ENCODE measurements around the gene SERP1. TPM values are rescaled to one million over a fixed set of nuclear protein-coding genes. Genes with fewer than 3 reads are reported as not detected.
A peak's percentile ranks its signal among the peaks of the same experiment; 100 is the strongest.

The SERP1 gene
- polyA plus RNA-seq, 1 donor = 145 TPM

GRCh38 chr3:150567328-150567727 lies 21.0 kb upstream of the SERP1 start:
- Histone ChIP-seq H3K36me3 (ENCODE audit: control insufficient read depth, insufficient read depth, low read length) (peaks cover 28% of the 10 kb centered on the region), H3K27ac (ENCODE audit: low read length) (no peak overlapping the region)

GRCh38 chr3:150564243-150564642 lies 17.9 kb upstream of the SERP1 start:
- no peak for DNase-seq
- Histone ChIP-seq H3K4me3 (ENCODE audit: low read length) (no peak overlapping the region), H3K27ac (ENCODE audit: low read length) (no peak overlapping the region), H3K4me1 (ENCODE audit: control insufficient read depth, insufficient read depth, low read length) (no peaks in the 10 kb centered on the region), H3K36me3 (ENCODE audit: control insufficient read depth, insufficient read depth, low read length) (peaks cover 16% of the 10 kb centered on the region), H3K27me3 (ENCODE audit: control insufficient read depth, insufficient read depth, low read length) (no peaks in the 10 kb centered on the region), H3K9me3 (ENCODE audit: control insufficient read depth, low read depth, low read length) (no peaks in the 10 kb centered on the region)
- 86% methylated on average over 1 of the region's 2 CpGs for WGBS (ENCODE audit: insufficient coverage, low lambda C conversion rate)

More at GRCh38 chr3:150567328-150567727, 21.0 kb upstream of the SERP1 start:
- Histone ChIP-seq H3K27me3 (ENCODE audit: control insufficient read depth, insufficient read depth, low read length) (no peaks in the 10 kb centered on the region), H3K9me3 (ENCODE audit: control insufficient read depth, low read depth, low read length) (no peaks in the 10 kb centered on the region), H3K4me1 (ENCODE audit: control insufficient read depth, insufficient read depth, low read length) (no peaks in the 10 kb centered on the region), H3K4me3 (ENCODE audit: low read length) (no peak overlapping the region)
- WGBS (ENCODE audit: insufficient coverage, low lambda C conversion rate) = no CpG with 5 or more reads among the region's 1 CpG
- DNase-seq = no peak

- no peak for DNase-seq
- no peaks in the 10 kb centered on the region for H3K9me3 ChIP-seq (ENCODE audit: control insufficient read depth, low read depth, low read length)
- no peaks in the 10 kb centered on the region for H3K4me1 ChIP-seq (ENCODE audit: control insufficient read depth, insufficient read depth, low read length)
- H3K27me3 ChIP-seq (ENCODE audit: control insufficient read depth, insufficient read depth, low read length) = no peaks in the 10 kb centered on the region
- no peak overlapping the region for H3K27ac ChIP-seq (ENCODE audit: low read length)
- H3K4me3 ChIP-seq (ENCODE audit: low read length) = no peak overlapping the region
- WGBS (ENCODE audit: insufficient coverage, low lambda C conversion rate) = no CpG with 5 or more reads among the region's 1 CpG
- peaks cover 27% of the 10 kb centered on the region for H3K36me3 ChIP-seq (ENCODE audit: control insufficient read depth, insufficient read depth, low read length)
Observed at GRCh38 chr3:150557725-150558124, 11.4 kb upstream of the SERP1 start.

- Histone ChIP-seq H3K27me3 (ENCODE audit: control insufficient read depth, insufficient read depth, low read length) (no peaks in the 10 kb centered on the region), H3K36me3 (ENCODE audit: control insufficient read depth, insufficient read depth, low read length) (peaks cover 29% of the 10 kb centered on the region), H3K4me1 (ENCODE audit: control insufficient read depth, insufficient read depth, low read length) (no peaks in the 10 kb centered on the region), H3K9me3 (ENCODE audit: control insufficient read depth, low read depth, low read length) (no peaks in the 10 kb centered on the region), H3K4me3 (ENCODE audit: low read length) (no peak overlapping the region), H3K27ac (ENCODE audit: low read length) (no peak overlapping the region)
- WGBS (ENCODE audit: insufficient coverage, low lambda C conversion rate) = no CpG with 5 or more reads among the region's 2 CpGs
- no peak for DNase-seq
Observed at GRCh38 chr3:150556792-150557191, 10.5 kb upstream of the SERP1 start.

- H3K4me3 ChIP-seq (ENCODE audit: low read length) = no peak overlapping the region
- no peaks in the 10 kb centered on the region for H3K9me3 ChIP-seq (ENCODE audit: control insufficient read depth, low read depth, low read length)
- no peak for DNase-seq
- no peaks in the 10 kb centered on the region for H3K27me3 ChIP-seq (ENCODE audit: control insufficient read depth, insufficient read depth, low read length)
- no peak overlapping the region for H3K27ac ChIP-seq (ENCODE audit: low read length)
- H3K4me1 ChIP-seq (ENCODE audit: control insufficient read depth, insufficient read depth, low read length) = no peaks in the 10 kb centered on the region
- peaks cover 29% of the 10 kb centered on the region for H3K36me3 ChIP-seq (ENCODE audit: control insufficient read depth, insufficient read depth, low read length)
- WGBS (ENCODE audit: insufficient coverage, low lambda C conversion rate) = 90% methylated on average over 2 of the region's 4 CpGs
Observed at GRCh38 chr3:150555859-150556436, 9.7 kb upstream of the SERP1 start.

GRCh38 chr3:150547045-150547741 lies 897 bp upstream of the SERP1 start:
- Histone ChIP-seq H3K4me3 (ENCODE audit: low read length) (peak overlapping the region; percentile 98), H3K27ac (ENCODE audit: low read length) (peak overlapping the region; percentile 99), H3K36me3 (ENCODE audit: control insufficient read depth, insufficient read depth, low read length) (peaks cover 10% of the 10 kb centered on the region), H3K4me1 (ENCODE audit: control insufficient read depth, insufficient read depth, low read length) (peaks cover 6% of the 10 kb centered on the region), H3K27me3 (ENCODE audit: control insufficient read depth, insufficient read depth, low read length) (no peaks in the 10 kb centered on the region), H3K9me3 (ENCODE audit: control insufficient read depth, low read depth, low read length) (peaks cover 4% of the 10 kb centered on the region)
- peak; percentile 9 to 58 for DNase-seq
- 0% methylated on average over 1 of the region's 7 CpGs for WGBS (ENCODE audit: insufficient coverage, low lambda C conversion rate)

GRCh38 chr3:150545419-150546225 lies 674 bp downstream of the SERP1 start:
- peak overlapping the region; percentile 99 for H3K27ac ChIP-seq (ENCODE audit: low read length)
- H3K27me3 ChIP-seq (ENCODE audit: control insufficient read depth, insufficient read depth, low read length) = no peaks in the 10 kb centered on the region
- peak overlapping the region; percentile 98 for H3K4me3 ChIP-seq (ENCODE audit: low read length)
- H3K4me1 ChIP-seq (ENCODE audit: control insufficient read depth, insufficient read depth, low read length) = peaks cover 6% of the 10 kb centered on the region
- peaks cover 9% of the 10 kb centered on the region for H3K36me3 ChIP-seq (ENCODE audit: control insufficient read depth, insufficient read depth, low read length)
- peak; percentile 39 to 57 for DNase-seq
- H3K9me3 ChIP-seq (ENCODE audit: control insufficient read depth, low read depth, low read length) = peaks cover 4% of the 10 kb centered on the region
- no CpG with 5 or more reads among the region's 54 CpGs for WGBS (ENCODE audit: insufficient coverage, low lambda C conversion rate)

GRCh38 chr3:150544726-150545125 lies 1.6 kb downstream of the SERP1 start:
- WGBS (ENCODE audit: insufficient coverage, low lambda C conversion rate) = no CpG with 5 or more reads among the region's 1 CpG
- H3K27me3 ChIP-seq (ENCODE audit: control insufficient read depth, insufficient read depth, low read length) = no peaks in the 10 kb centered on the region
- peaks cover 4% of the 10 kb centered on the region for H3K9me3 ChIP-seq (ENCODE audit: control insufficient read depth, low read depth, low read length)
- H3K36me3 ChIP-seq (ENCODE audit: control insufficient read depth, insufficient read depth, low read length) = peaks cover 7% of the 10 kb centered on the region
- peak in 1 of 2 donors; percentile 15 for DNase-seq
- peak overlapping the region; percentile 99 for H3K27ac ChIP-seq (ENCODE audit: low read length)
- peaks cover 6% of the 10 kb centered on the region for H3K4me1 ChIP-seq (ENCODE audit: control insufficient read depth, insufficient read depth, low read length)
- H3K4me3 ChIP-seq (ENCODE audit: low read length) = peak overlapping the region; percentile 98

- peaks cover 7% of the 10 kb centered on the region for H3K36me3 ChIP-seq (ENCODE audit: control insufficient read depth, insufficient read depth, low read length)
- peak in 1 of 2 donors; percentile 39 for DNase-seq
- H3K27ac ChIP-seq (ENCODE audit: low read length) = no peak overlapping the region
- H3K4me3 ChIP-seq (ENCODE audit: low read length) = no peak overlapping the region
- peaks cover 6% of the 10 kb centered on the region for H3K4me1 ChIP-seq (ENCODE audit: control insufficient read depth, insufficient read depth, low read length)
- H3K9me3 ChIP-seq (ENCODE audit: control insufficient read depth, low read depth, low read length) = peaks cover 4% of the 10 kb centered on the region
- no peaks in the 10 kb centered on the region for H3K27me3 ChIP-seq (ENCODE audit: control insufficient read depth, insufficient read depth, low read length)
Observed at GRCh38 chr3:150544041-150544440, 2.3 kb downstream of the SERP1 start.

GRCh38 chr3:150543531-150543930 lies 2.8 kb downstream of the SERP1 start:
- no peak overlapping the region for H3K4me3 ChIP-seq (ENCODE audit: low read length)
- WGBS (ENCODE audit: insufficient coverage, low lambda C conversion rate) = no CpG with 5 or more reads among the region's 2 CpGs
- H3K9me3 ChIP-seq (ENCODE audit: control insufficient read depth, low read depth, low read length) = peaks cover 4% of the 10 kb centered on the region
- H3K36me3 ChIP-seq (ENCODE audit: control insufficient read depth, insufficient read depth, low read length) = peaks cover 7% of the 10 kb centered on the region
- no peak overlapping the region for H3K27ac ChIP-seq (ENCODE audit: low read length)
- H3K27me3 ChIP-seq (ENCODE audit: control insufficient read depth, insufficient read depth, low read length) = no peaks in the 10 kb centered on the region
- DNase-seq = no peak
- H3K4me1 ChIP-seq (ENCODE audit: control insufficient read depth, insufficient read depth, low read length) = peaks cover 6% of the 10 kb centered on the region
